Astrocyte of the spinal cord (primary cell): ENCODE data around the gene GSTM4.

Source experiments
- DNase-seq: peaks from one replicate; pipeline ENCODE4 v3.0.0; 2011; ENCODE audit warnings: low read depth, low spot score
- H3K4me3 ChIP-seq: 2 replicates; pipeline ENCODE4 v1.5.1; 2011; ENCODE audit warnings: low read depth, mild to moderate bottlenecking, low read length, moderate library complexity
- CTCF ChIP-seq: IDR thresholded peaks from 2 replicates; pipeline ENCODE4 v1.5.1; 2012; ENCODE audit warnings: low read depth, mild to moderate bottlenecking, low read length, inconsistent platforms
- in situ Hi-C: cut with HindIII; loops from 2 replicates; pipeline ENCODE4 v1.10.0; 2017; ENCODE audit warnings: low sequenced_read_pairs

GSTM4 gene

DNA sequence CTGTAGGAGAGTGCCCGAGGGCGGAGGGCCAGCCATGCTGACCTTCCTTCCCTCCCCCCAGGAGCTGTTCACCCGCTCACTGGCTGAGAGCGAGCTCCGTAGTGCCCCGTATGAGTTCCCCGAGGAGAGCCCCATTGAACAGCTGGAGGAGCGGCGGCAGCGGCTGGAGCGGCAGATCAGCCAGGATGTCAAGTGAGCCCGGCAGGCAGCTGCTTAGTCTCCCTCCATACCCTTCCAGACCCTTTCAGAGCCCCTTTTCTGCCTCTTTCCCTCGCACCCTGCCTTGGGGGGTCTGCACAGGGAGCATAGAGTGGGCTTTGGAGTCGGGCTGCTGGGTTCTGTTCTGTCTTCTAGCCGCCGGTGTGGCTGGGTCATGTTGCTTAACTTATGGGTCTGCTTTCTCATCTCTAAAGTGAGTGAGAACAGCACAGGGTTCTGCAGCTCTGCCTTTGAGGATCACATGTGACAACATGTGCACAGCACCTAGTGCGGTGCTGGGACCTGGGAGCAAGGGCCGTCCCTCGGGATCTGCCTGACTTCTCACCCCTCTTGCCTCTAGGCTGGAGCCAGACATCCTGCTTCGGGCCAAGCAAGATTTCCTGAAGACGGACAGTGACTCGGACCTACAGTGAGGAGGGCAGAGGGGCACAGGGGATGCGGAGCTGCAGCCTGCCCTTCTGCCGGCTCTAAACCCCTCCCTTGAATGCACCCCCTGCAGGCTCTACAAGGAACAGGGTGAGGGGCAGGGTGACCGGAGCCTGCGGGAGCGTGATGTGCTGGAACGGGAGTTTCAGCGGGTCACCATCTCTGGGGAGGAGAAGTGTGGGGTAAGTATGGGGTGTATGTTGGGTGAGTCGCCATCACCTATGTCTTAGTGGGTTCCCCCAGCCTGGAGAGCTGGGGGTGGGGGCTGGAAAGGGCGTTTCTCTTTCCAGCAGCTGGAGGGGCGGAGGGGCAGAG, 30.0 kb upstream of the GSTM4 start:
- in situ Hi-C loops, result no loop called here
- H3K4me3 ChIP-seq, result no peak overlapping the region
- DNase-seq, result no peak
- TF ChIP-seq CTCF, result no peak

- DNase-seq, result no peak
- no peak overlapping the region for H3K4me3 ChIP-seq
- in situ Hi-C loops, result no loop called here
- no peak for TF ChIP-seq CTCF
Measured at GRCh38 chr1:109626682-109627408, 29.1 kb upstream of the GSTM4 start.

DNA sequence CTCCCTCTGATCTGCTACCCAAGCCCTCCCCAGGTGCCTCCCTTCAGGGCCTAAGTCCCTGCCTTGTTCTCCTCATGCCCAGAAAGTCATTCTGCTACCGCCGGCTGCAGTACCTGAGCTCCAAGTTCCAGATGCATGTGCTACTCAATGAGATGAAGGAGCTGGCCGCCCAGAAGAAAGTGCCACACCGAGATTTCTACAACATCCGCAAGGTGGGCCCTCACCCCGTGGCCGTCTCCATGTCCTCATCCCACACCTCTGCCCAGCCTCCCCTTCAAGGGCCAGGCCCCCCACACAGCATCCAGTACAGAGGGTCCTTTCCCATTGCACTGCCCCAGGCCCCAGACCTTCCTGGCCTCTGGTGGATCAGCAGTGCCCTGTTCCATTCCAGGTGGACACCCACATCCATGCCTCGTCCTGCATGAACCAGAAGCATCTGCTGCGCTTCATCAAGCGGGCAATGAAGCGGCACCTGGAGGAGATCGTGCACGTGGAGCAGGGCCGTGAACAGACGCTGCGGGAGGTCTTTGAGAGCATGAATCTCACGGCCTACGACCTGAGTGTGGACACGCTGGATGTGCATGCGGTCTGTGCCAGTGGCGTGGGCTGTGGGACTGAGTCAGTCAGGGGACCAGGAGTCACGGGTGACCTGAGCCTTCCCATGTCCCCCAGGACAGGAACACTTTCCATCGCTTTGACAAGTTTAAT, 28.1 kb upstream of the GSTM4 start:
- no peak overlapping the region for H3K4me3 ChIP-seq
- TF ChIP-seq CTCF, result no peak
- in situ Hi-C loops, result no loop called here
- DNase-seq, result no peak

DNA sequence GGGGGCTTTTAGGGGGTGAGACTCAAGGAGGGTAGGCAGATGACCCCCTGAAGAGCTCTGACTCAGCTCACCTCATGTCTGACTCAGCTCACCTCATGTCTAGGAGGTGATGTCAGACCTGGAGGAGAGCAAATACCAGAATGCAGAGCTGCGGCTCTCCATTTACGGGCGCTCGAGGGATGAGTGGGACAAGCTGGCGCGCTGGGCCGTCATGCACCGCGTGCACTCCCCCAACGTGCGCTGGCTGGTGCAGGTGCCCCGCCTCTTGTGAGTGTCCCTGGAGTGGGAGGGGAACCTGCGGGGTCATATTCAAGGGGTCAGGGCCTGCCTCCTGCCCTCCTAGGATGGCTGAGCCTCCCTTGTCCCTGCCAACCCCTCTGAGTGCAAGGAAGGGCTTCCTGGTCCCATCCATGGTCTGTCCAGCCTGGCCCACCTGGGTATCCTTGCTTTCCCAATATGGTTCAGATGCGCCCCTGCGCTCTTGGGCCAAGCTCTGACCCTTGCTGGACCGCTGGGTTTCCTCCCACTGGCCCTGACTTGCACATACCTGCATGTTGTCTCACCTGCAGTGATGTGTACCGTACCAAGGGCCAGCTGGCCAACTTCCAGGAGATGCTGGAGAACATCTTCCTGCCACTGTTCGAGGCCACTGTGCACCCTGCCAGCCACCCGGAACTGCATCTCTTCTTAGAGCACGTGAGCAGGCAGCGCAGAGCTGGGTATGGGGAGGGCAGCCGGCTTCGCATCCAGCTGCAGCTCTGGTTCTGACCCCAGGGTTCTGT, 27.2 kb upstream of the GSTM4 start:
- DNase-seq, result peak; percentile 65
- no peak for TF ChIP-seq CTCF
- in situ Hi-C loops, result no loop called here
- no peak overlapping the region for H3K4me3 ChIP-seq

GRCh38 chr1:109629372-109630030, 26.4 kb upstream of the GSTM4 start:
- no peak for DNase-seq
- H3K4me3 ChIP-seq, result no peak overlapping the region
- in situ Hi-C loops, result no loop called here
- no peak for TF ChIP-seq CTCF
